SK-N-MC (cell line): ENCODE measurements around the gene RALGDS.

Experiments used
- EZH2 ChIP-seq: fragments of 200-600 bp; sonication (generic); IDR thresholded peaks from one replicate; pipeline ENCODE4 v1.6.1; 2017; ENCODE audit warnings: antibody characterized with exemption
- POLR2AphosphoS5 ChIP-seq: IDR thresholded peaks from 2 replicates; pipeline ENCODE4 v1.6.1; 2012; ENCODE audit warnings: mild to moderate bottlenecking, low read depth, low read length, borderline replicate concordance

DNA sequence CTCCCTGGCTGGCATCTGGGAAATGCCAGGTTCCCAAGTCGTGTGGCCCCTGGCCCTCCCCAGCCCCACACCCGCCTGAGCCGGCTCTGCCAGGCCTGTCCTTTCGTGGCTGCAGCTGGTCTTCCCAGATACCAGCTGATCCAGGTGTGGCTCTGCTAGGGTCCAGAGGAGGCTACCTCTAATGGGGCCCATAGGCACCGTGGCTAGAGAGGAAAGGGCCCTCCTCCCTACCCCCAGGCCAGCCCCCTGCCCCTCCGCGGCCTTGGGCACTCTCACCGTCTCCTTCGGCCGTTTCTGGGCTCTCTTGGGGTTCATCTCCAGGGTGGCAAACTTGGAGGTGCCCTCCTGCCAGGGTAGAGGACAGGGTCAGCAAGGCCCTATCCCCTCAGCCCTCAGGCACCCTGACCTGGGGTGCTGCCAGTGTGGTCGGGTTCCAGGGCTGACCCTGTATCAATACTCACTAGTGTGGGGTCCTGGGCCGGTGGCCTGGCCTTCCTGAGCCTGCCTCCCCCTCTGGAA, 17.0 kb downstream of the RALGDS start:
- TF ChIP-seq POLR2AphosphoS5 (no peak), EZH2 (no peak)
